Right atrium auricular region (tissue), 2 donors: ENCODE results near the gene CRELD1. TPM values are rescaled to one million over a fixed set of nuclear protein-coding genes. Genes with fewer than 3 reads are reported as not detected.

Experiments used
- DNase-seq: peaks from one replicate; pipeline ENCODE4 v3.0.0-alpha.2; 2019; ENCODE audit warnings: low spot score
- H3K27ac ChIP-seq, 2 donors: fragments of 200-600 bp; sonication (generic); 1 replicate in 1 of 2; 2 replicates in 1 of 2; pipeline ENCODE4 v1.5.1; 2016 to 2019
- H3K27me3 ChIP-seq, 2 donors: fragments of 200-600 bp; sonication (generic); one replicate each; pipeline versions ENCODE4 v1.5.1 to v1.6.0; 2017 to 2019
- H3K36me3 ChIP-seq: fragments of 200-600 bp; sonication (generic); one replicate; pipeline ENCODE4 v1.5.1; 2016
- H3K4me1 ChIP-seq, 2 donors: fragments of 200-600 bp; sonication (generic); one replicate each; pipeline versions ENCODE4 v1.5.1 to v1.6.0; 2017 to 2019
- H3K4me3 ChIP-seq, 2 donors: fragments of 200-600 bp; sonication (generic); 1 replicate in 1 of 2; 2 replicates in 1 of 2; pipeline ENCODE4 v1.5.1; 2017 to 2019; ENCODE audit warnings: mild to moderate bottlenecking in 1 of 2, moderate library complexity in 1 of 2
- H3K9me3 ChIP-seq, 2 donors: fragments of 200-600 bp; sonication (generic); one replicate each; pipeline ENCODE4 v1.5.1; 2019
- total RNA-seq, 2 donors: library from RNA; depleted of rRNA; stranded (reverse); fragments of >200 nt; gene quantifications; one replicate each; pipeline ENCODE4 v1.1.0, GENCODE V29; 2016
- TF ChIP-seq, protein P1 (sequence below), 2 donors: fragments of 200-600 bp; sonication (generic); IDR thresholded peaks; one replicate each; pipeline ENCODE4 v1.5.1; 2019; ENCODE audit warnings: antibody characterized with exemption in 2 of 2

The CRELD1 gene
- total RNA-seq, 2 donors from 2014 or later, result 63.9 to 79.0 TPM

- Histone ChIP-seq H3K4me3 (peak overlapping the region; percentile 58 to 69), H3K36me3 (no peaks in the 10 kb centered on the region), H3K27ac (peak overlapping the region; percentile 90 to 92), H3K9me3 (no peaks in the 10 kb centered on the region), H3K4me1 (peaks cover 0 to 36% of the 10 kb centered on the region in 2 donors), H3K27me3 (no peaks in the 10 kb centered on the region)
- TF ChIP-seq, protein P1, sequence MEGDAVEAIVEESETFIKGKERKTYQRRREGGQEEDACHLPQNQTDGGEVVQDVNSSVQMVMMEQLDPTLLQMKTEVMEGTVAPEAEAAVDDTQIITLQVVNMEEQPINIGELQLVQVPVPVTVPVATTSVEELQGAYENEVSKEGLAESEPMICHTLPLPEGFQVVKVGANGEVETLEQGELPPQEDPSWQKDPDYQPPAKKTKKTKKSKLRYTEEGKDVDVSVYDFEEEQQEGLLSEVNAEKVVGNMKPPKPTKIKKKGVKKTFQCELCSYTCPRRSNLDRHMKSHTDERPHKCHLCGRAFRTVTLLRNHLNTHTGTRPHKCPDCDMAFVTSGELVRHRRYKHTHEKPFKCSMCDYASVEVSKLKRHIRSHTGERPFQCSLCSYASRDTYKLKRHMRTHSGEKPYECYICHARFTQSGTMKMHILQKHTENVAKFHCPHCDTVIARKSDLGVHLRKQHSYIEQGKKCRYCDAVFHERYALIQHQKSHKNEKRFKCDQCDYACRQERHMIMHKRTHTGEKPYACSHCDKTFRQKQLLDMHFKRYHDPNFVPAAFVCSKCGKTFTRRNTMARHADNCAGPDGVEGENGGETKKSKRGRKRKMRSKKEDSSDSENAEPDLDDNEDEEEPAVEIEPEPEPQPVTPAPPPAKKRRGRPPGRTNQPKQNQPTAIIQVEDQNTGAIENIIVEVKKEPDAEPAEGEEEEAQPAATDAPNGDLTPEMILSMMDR (IDR thresholded peaks at IDR 0.05), result no peak
- no peak for DNase-seq
Measured at GRCh38 chr3:9914559-9915253, 18.9 kb upstream of the CRELD1 start.

GRCh38 chr3:9915254-9916141, 18.1 kb upstream of the CRELD1 start:
- DNase-seq, result peak; percentile 77
- Histone ChIP-seq H3K27ac (peak overlapping the region; percentile 90 to 92), H3K27me3 (no peaks in the 10 kb centered on the region), H3K36me3 (peaks cover 1% of the 10 kb centered on the region), H3K4me3 (peak overlapping the region; percentile 58 to 69), H3K9me3 (no peaks in the 10 kb centered on the region), H3K4me1 (peaks cover 0 to 36% of the 10 kb centered on the region in 2 donors)
- TF ChIP-seq, protein P1 (IDR thresholded peaks at IDR 0.05), result peak in 1 of 2 donors; percentile 63

DNA sequence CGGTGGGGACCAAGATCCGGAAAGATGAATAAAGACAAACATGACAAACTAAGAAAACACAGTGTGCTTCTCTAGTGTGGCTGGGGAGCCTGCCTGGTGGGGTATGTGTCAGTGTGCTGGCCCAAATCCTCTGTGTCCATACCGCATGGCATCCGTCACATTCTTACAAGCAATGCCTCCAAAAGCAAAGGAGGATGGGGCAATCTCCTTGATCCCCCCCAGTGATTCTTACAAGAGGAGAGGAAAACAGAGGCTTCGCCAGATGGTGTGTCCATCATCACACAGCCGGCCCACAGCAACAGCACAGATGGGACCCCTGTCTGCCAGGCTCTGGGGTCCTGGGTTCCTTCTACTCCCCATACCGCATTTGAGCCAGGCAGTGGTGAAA, 17.3 kb upstream of the CRELD1 start:
- peak overlapping the region; percentile 54 to 69 for H3K4me3 ChIP-seq
- H3K36me3 ChIP-seq, result peaks cover 10% of the 10 kb centered on the region
- no peak for DNase-seq
- TF ChIP-seq, protein P1 (IDR thresholded peaks at IDR 0.05), result no peak
- H3K4me1 ChIP-seq, result peaks cover 0 to 36% of the 10 kb centered on the region in 2 donors
- peak overlapping the region; percentile 90 to 92 for H3K27ac ChIP-seq
- H3K9me3 ChIP-seq, result no peaks in the 10 kb centered on the region
- H3K27me3 ChIP-seq, result no peaks in the 10 kb centered on the region

GRCh38 chr3:9916734-9917680, 16.6 kb upstream of the CRELD1 start, which contains the start of gene IL17RC:
IL17RC (plus strand) TSS chr3:9917098; CDS start chr3:9917316, 218 bp downstream.
- peak within 1 kb of the TSS; percentile 90 to 92 for H3K27ac ChIP-seq
- H3K4me1 ChIP-seq, result peaks cover 0 to 36% of the 10 kb centered on the region in 2 donors
- H3K36me3 ChIP-seq, result peaks cover 10% of the 10 kb centered on the region
- no peaks in the 10 kb centered on the region for H3K27me3 ChIP-seq
- peak within 1 kb of the TSS; percentile 58 to 69 for H3K4me3 ChIP-seq
- H3K9me3 ChIP-seq, result no peaks in the 10 kb centered on the region
- TF ChIP-seq, protein P1 (IDR thresholded peaks at IDR 0.05), result no peak
- peak; percentile 92 for DNase-seq

- DNase-seq, result no peak
- TF ChIP-seq, protein P1 (IDR thresholded peaks at IDR 0.05), result no peak
- Histone ChIP-seq H3K36me3 (peaks cover 10% of the 10 kb centered on the region), H3K4me3 (peak overlapping the region; percentile 54 to 69), H3K4me1 (peaks cover 0 to 36% of the 10 kb centered on the region in 2 donors), H3K27ac (peak overlapping the region; percentile 90 to 92), H3K27me3 (no peaks in the 10 kb centered on the region), H3K9me3 (no peaks in the 10 kb centered on the region)
Measured at GRCh38 chr3:9917820-9918219, 15.8 kb upstream of the CRELD1 start.
